H1 (cell line): ENCODE data around the gene DYNLT1. TPM values are rescaled to one million over a fixed set of nuclear protein-coding genes. Genes with fewer than 3 reads are reported as not detected.

Experiments
- CTCF ChIA-PET: fragments of 300-600 bp; sonication (Branson Sonifier 250); formaldehyde crosslinking; loops from one replicate; lab custom pipeline; 2021; ENCODE audit not compliant: partially characterized antibody; lab: Charles Lee
- POLR2A ChIA-PET: fragments of 300-600 bp; sonication (Branson Sonifier 250); formaldehyde crosslinking; loops from one replicate; lab custom pipeline; 2021; ENCODE audit warnings: inconsistent platforms; ENCODE audit not compliant: partially characterized antibody; lab: Charles Lee
- DNase-seq, 2 experiments: peaks; one replicate each; pipeline versions ENCODE4 v3.0.0 to v3.0.0-alpha.2; 2010 to 2022; ENCODE audit warnings: low spot score in 2 of 2, low read depth in 1 of 2, mixed read lengths in 1 of 2
- FAIRE-seq: peaks from 2 replicates; lab custom pipeline; 2011; peaks lifted over from hg19 to GRCh38; lab: Jason Lieb, UNC
- H2AFZ ChIP-seq: 2 replicates; pipeline ENCODE4 v1.8.1; 2012; ENCODE audit warnings: low read length, inconsistent platforms
- H2AK5ac ChIP-seq: 2 replicates; pipeline ENCODE4 v1.6.1; 2013; ENCODE audit warnings: low read depth, low read length
- H2BK120ac ChIP-seq: replicated peaks from 2 replicates; pipeline ENCODE3; 2013; ENCODE audit warnings: low read depth, low read length, inconsistent platforms
- H2BK12ac ChIP-seq: 2 replicates; pipeline ENCODE4 v1.6.1; 2013; ENCODE audit warnings: low read depth, low read length
- H2BK15ac ChIP-seq: 2 replicates; pipeline ENCODE4 v1.6.1; 2013; ENCODE audit warnings: low read length
- H2BK20ac ChIP-seq: 2 replicates; pipeline ENCODE4 v1.6.1; 2013; ENCODE audit warnings: low read length
- H2BK5ac ChIP-seq: 2 replicates; pipeline ENCODE4 v1.6.1; 2013; ENCODE audit warnings: low read depth, low read length
- H3K14ac ChIP-seq: 2 replicates; pipeline ENCODE4 v1.6.1; 2013; ENCODE audit warnings: inconsistent platforms; ENCODE audit not compliant: insufficient read length
- H3K18ac ChIP-seq: 2 replicates; pipeline ENCODE4 v1.6.1; 2013; ENCODE audit warnings: low read length; ENCODE audit errors: extremely low read depth
- H3K23ac ChIP-seq: 2 replicates; pipeline ENCODE4 v1.6.1; 2013; ENCODE audit warnings: inconsistent platforms; ENCODE audit not compliant: insufficient read length
- H3K23me2 ChIP-seq: 2 replicates; pipeline ENCODE4 v1.6.1; 2013; ENCODE audit warnings: low read depth, low read length
- H3K27ac ChIP-seq: 2 replicates; pipeline ENCODE4 v1.6.1; 2011; ENCODE audit warnings: low read depth, low read length, inconsistent platforms
- H3K27me3 ChIP-seq, 4 experiments: replicated peaks in 1 of 4; 1 replicate in 1 of 4; 2 replicates in 3 of 4; pipeline versions ENCODE4 v1.6.1 to v1.8.1; 2011 to 2013; ENCODE audit warnings: low read length in 3 of 4, mild to moderate bottlenecking in 3 of 4, inconsistent platforms in 2 of 4, mixed read lengths in 2 of 4, moderate library complexity in 1 of 4; ENCODE audit not compliant: control insufficient read depth in 3 of 4, insufficient read depth in 3 of 4; ENCODE audit errors: extremely low read depth in 1 of 4
- H3K36me3 ChIP-seq, 4 experiments: 2 replicates each; pipeline versions ENCODE4 v1.6.1 to v1.8.1; 2011 to 2013; ENCODE audit warnings: mild to moderate bottlenecking in 4 of 4, low read length in 3 of 4, moderate library complexity in 2 of 4, control low read depth in 1 of 4, inconsistent platforms in 1 of 4; ENCODE audit not compliant: insufficient read depth in 4 of 4, control insufficient read depth in 2 of 4
- H3K4ac ChIP-seq: replicated peaks from 2 replicates; pipeline ENCODE3; 2013; ENCODE audit warnings: low read length, low read depth, mixed read lengths, inconsistent platforms; ENCODE audit not compliant: insufficient read length
- H3K4me1 ChIP-seq, 4 experiments: replicated peaks in 1 of 4; 1 replicate in 1 of 4; 2 replicates in 3 of 4; pipeline versions ENCODE4 v1.6.1 to v1.8.1; 2011 to 2013; ENCODE audit warnings: low read length in 3 of 4, inconsistent platforms in 2 of 4, mixed read lengths in 1 of 4; ENCODE audit not compliant: insufficient read depth in 4 of 4, control insufficient read depth in 3 of 4
- H3K4me2 ChIP-seq, 2 experiments: 2 replicates each; pipeline versions ENCODE4 v1.6.1 to v1.8.1; 2011 to 2013; ENCODE audit warnings: low read depth in 2 of 2, low read length in 2 of 2, control low read depth in 1 of 2, inconsistent platforms in 1 of 2, mild to moderate bottlenecking in 1 of 2; ENCODE audit not compliant: insufficient read depth in 1 of 2
- H3K4me3 ChIP-seq, 4 experiments: fragments of 200-600, 300-600 bp in 1 of 4; sonication (generic), shearing (Covaris generic), sonication (Bioruptor Twin) in 1 of 4; 2 replicates each; pipeline versions ENCODE4 v1.5.1 to v1.8.1; 2011 to 2016; ENCODE audit warnings: low read length in 4 of 4, low read depth in 3 of 4, control low read depth in 2 of 4, inconsistent platforms in 2 of 4, mild to moderate bottlenecking in 2 of 4, mixed read lengths in 1 of 4, moderate library complexity in 1 of 4; ENCODE audit not compliant: insufficient read depth in 2 of 4; ENCODE audit errors: extremely low read depth in 1 of 4
- H3K56ac ChIP-seq: replicated peaks from 2 replicates; pipeline ENCODE3; 2013; ENCODE audit warnings: low read depth, mild to moderate bottlenecking, mixed read lengths, low read length, inconsistent platforms; ENCODE audit not compliant: insufficient read length
- H3K79me1 ChIP-seq: 2 replicates; pipeline ENCODE4 v1.6.1; 2013; ENCODE audit warnings: low read depth, low read length, control low read depth
- H3K79me2 ChIP-seq, 2 experiments: 2 replicates each; pipeline versions ENCODE4 v1.6.1 to v1.8.1; 2012 to 2013; ENCODE audit warnings: low read length in 2 of 2, mild to moderate bottlenecking in 2 of 2, inconsistent platforms in 1 of 2; ENCODE audit not compliant: insufficient read depth in 2 of 2, control insufficient read depth in 1 of 2
- H3K9ac ChIP-seq, 4 experiments: replicated peaks in 1 of 4; 1 replicate in 1 of 4; 2 replicates in 3 of 4; pipeline versions ENCODE4 v1.6.1 to v1.8.1; 2011 to 2013; ENCODE audit warnings: low read depth in 3 of 4, low read length in 3 of 4, control low read depth in 2 of 4, mild to moderate bottlenecking in 2 of 4, moderate library complexity in 2 of 4, inconsistent platforms in 1 of 4; ENCODE audit errors: extremely low read depth in 1 of 4
- H3K9me3 ChIP-seq, 2 experiments: 2 replicates each; pipeline versions ENCODE4 v1.6.1 to v1.8.1; 2012 to 2013; ENCODE audit warnings: mild to moderate bottlenecking in 2 of 2, moderate library complexity in 2 of 2, control low read depth in 1 of 2, inconsistent platforms in 1 of 2, low read depth in 1 of 2, low read length in 1 of 2, mixed read lengths in 1 of 2; ENCODE audit not compliant: insufficient read depth in 2 of 2
- H4K20me1 ChIP-seq, 2 experiments: replicated peaks in 1 of 2; 2 replicates each; pipeline versions ENCODE3 to v1.8.1; 2011 to 2013; ENCODE audit warnings: inconsistent platforms in 2 of 2, low read length in 2 of 2, mild to moderate bottlenecking in 1 of 2; ENCODE audit not compliant: insufficient read depth in 2 of 2, control insufficient read depth in 1 of 2
- H4K5ac ChIP-seq: 2 replicates; pipeline ENCODE4 v1.6.1; 2013; ENCODE audit warnings: low read length, low read depth, mixed read lengths, inconsistent platforms; ENCODE audit not compliant: insufficient read length
- H4K8ac ChIP-seq: 2 replicates; pipeline ENCODE4 v1.8.0; 2013; ENCODE audit warnings: mild to moderate bottlenecking, moderate library complexity, low read length, inconsistent platforms; ENCODE audit not compliant: insufficient read depth; ENCODE audit errors: extremely low read depth
- H4K91ac ChIP-seq: replicated peaks from 2 replicates; pipeline ENCODE3; 2013; ENCODE audit warnings: low read length, mixed read lengths, inconsistent platforms; ENCODE audit not compliant: insufficient read length
- ASH2L ChIP-seq: fragments of 200-600, 300-600 bp; sonication (generic); IDR thresholded peaks from one replicate; pipeline ENCODE4 v1.7.1; 2017; ENCODE audit warnings: low read length
- GABPA ChIP-seq: IDR thresholded peaks from 2 replicates; pipeline ENCODE4 v1.6.1; 2011; ENCODE audit warnings: mild to moderate bottlenecking, low read length, moderate library complexity, borderline replicate concordance; ENCODE audit not compliant: insufficient read depth
- HDAC6 ChIP-seq: IDR thresholded peaks from one replicate; pipeline ENCODE4 v1.7.1; 2012; ENCODE audit warnings: low read depth, mild to moderate bottlenecking, inconsistent platforms, low read length, moderate library complexity
- JUND ChIP-seq: IDR thresholded peaks from 2 replicates; pipeline ENCODE4 v1.6.1; 2011; ENCODE audit warnings: mild to moderate bottlenecking, improper control_type of control experiment, low read length
- KDM4A ChIP-seq: IDR thresholded peaks from one replicate; pipeline ENCODE4 v1.7.1; 2012; ENCODE audit warnings: low read depth, mild to moderate bottlenecking, moderate library complexity, low read length, inconsistent platforms; ENCODE audit not compliant: severe bottlenecking
- PHF8 ChIP-seq: fragments of 200-600 bp; sonication (generic); conservative IDR thresholded peaks from 2 replicates; pipeline ENCODE4 v1.7.1; 2012; ENCODE audit warnings: low read depth, mild to moderate bottlenecking, inconsistent platforms, low read length, moderate library complexity
- SAP30 ChIP-seq: fragments of 300-600 bp; sonication (generic); IDR thresholded peaks from 2 replicates; pipeline ENCODE4 v1.7.1; 2012; ENCODE audit warnings: low read length, moderate library complexity, mild to moderate bottlenecking, inconsistent platforms; ENCODE audit not compliant: insufficient read depth, insufficient replicate concordance
- SIN3A ChIP-seq, 2 experiments: IDR thresholded peaks in 1 of 2; conservative IDR thresholded peaks in 1 of 2; 2 replicates each; pipeline ENCODE4 v1.6.1; 2011 to 2012; ENCODE audit warnings: low read length in 2 of 2, improper control_type of control experiment in 1 of 2, low read depth in 1 of 2, mild to moderate bottlenecking in 1 of 2
- SUZ12 ChIP-seq: fragments of 200-600 bp; sonication (generic); IDR thresholded peaks from 2 replicates; pipeline ENCODE4 v1.6.1; 2012; ENCODE audit warnings: mild to moderate bottlenecking, inconsistent platforms, low read length, moderate library complexity, mixed read lengths
- YY1 ChIP-seq: IDR thresholded peaks from 2 replicates; pipeline ENCODE4 v1.6.1; 2011; ENCODE audit warnings: low read depth, mild to moderate bottlenecking, low read length
- WGBS, 2 experiments: shearing (Covaris generic) in 1 of 2; methylation state at CpG; one replicate each; pipeline versions ENCODE4 v1.1.6 to v1.1.7; 2013 to 2015; ENCODE audit warnings: low lambda C conversion rate in 2 of 2, mixed read lengths in 2 of 2, inconsistent platforms in 1 of 2, low coverage in 1 of 2, missing lambda C conversion rate in 1 of 2; ENCODE audit not compliant: insufficient replicate concordance in 2 of 2, insufficient coverage in 1 of 2, insufficient read length in 1 of 2; ENCODE audit errors: extremely low coverage in 1 of 2, missing lambda C conversion rate in 1 of 2; 5-methylcytosine and 5-hydroxymethylcytosine counted together
- polyA plus RNA-seq, 7 experiments: library from polyadenylated mRNA; depleted of rRNA in 3 of 7; stranded (reverse) in 5 of 7; unstranded in 2 of 7; fragments of >200 nt in 5 of 7; fragments of 200-250 nt in 2 of 7; gene quantifications; 1 replicate in 5 of 7; 2 replicates in 1 of 7; 4 replicates in 1 of 7; pipeline versions ENCODE4 v1.2.1 to v1.2.3, GENCODE V29; 2011 to 2013; ENCODE audit warnings: missing spikeins in 2 of 7, mixed read lengths in 2 of 7
- total RNA-seq: library from RNA; stranded (reverse); fragmentation: NEBNext Ultra II Directional; extraction: Animal tissue kit (Norgen Biotek cat#: 25700); gene quantifications from 2 replicates; pipeline ENCODE4 v1.2.1, GENCODE V29; 2021
- TF ChIP-seq, protein P1 (sequence below): IDR thresholded peaks from 2 replicates; pipeline ENCODE4 v1.6.1; 2012; ENCODE audit warnings: inconsistent platforms
- TF ChIP-seq, protein P2 (sequence below): IDR thresholded peaks from 2 replicates; pipeline ENCODE4 v1.6.1; 2011; ENCODE audit warnings: low read depth, mild to moderate bottlenecking, low read length; ENCODE audit not compliant: insufficient read depth

DYNLT1 gene
- total and polyA plus RNA-seq, 2 of the 8 experiments (the other 6 are each of a cell fraction or from before 2014, with no cell fraction given) = 119 to 245 TPM

DNA sequence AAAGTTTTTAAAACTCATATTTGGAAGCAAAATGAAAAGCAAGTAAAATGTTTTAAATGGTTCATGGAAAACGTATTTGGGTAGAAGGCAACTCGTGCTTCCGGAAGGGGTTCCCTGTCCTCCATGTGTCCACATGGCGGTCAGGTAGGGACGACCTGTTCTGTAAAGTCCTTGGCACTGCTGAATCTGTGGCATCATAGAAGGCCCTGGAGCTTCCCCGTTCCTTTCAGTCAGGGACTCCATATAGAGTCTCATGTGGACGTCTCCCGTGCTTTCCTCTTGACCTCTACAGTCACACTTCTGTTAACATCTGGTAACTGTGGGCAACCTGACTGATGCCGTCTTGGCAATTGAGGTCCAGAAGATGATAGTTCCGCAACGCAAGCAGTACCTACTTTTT lies 11.4 kb downstream of the DYNLT1 start:
- CTCF ChIA-PET = interaction anchor here (0.7 to 1.3 kb wide), 4 partner anchors 28 to 419 kb away, joined by 3 to 6 read pairs (median 3); no protein-coding TSS in a partner anchor
- Histone ChIP-seq H3K27ac (peak overlapping the region; percentile 35; the same call in 1 of the 2 replicates), H3K4me1 (peaks cover 0 to 4% (median 0%) of the 10 kb centered on the region in 4 experiments; a peak in 2 of 7 replicates), H3K14ac (no peak overlapping the region), H3K79me1 (no peaks in the 10 kb centered on the region; the same call in 1 of the 2 replicates), H3K4me2 (no peak overlapping the region), H3K23me2 (no peaks in the 10 kb centered on the region), H4K91ac (no peak overlapping the region), H4K8ac (no peak overlapping the region), H3K4me3 (no peak overlapping the region), H3K18ac (no peak overlapping the region), H2AFZ (no peak overlapping the region), H2BK15ac (no peak overlapping the region), H4K5ac (no peak overlapping the region), H3K27me3 (no peaks in the 10 kb centered on the region), H3K36me3 (peaks cover 2 to 49% (median 19%) of the 10 kb centered on the region in 4 experiments; a peak in 7 of 8 replicates), H3K4ac (no peak overlapping the region), H2BK5ac (no peak overlapping the region), H3K23ac (no peak overlapping the region), H2BK12ac (no peak overlapping the region), H3K9ac (no peak overlapping the region), H3K9me3 (no peaks in the 10 kb centered on the region), H2BK20ac (no peak overlapping the region), H3K79me2 (no peaks in the 10 kb centered on the region), H4K20me1 (peaks cover 0 to 5% of the 10 kb centered on the region in 2 experiments), H3K56ac (no peak overlapping the region), H2BK120ac (no peak overlapping the region), H2AK5ac (no peak overlapping the region)
- FAIRE-seq (no peak), DNase-seq (no peak)
- POLR2A ChIA-PET = interaction anchor here (1.0 to 1.3 kb wide), 3 partner anchors 10 to 22 kb away, joined by 3 read pairs; partner anchors contain the start of gene DYNLT1
- 90% methylated on average over 11 of the region's 11 CpGs; no CpG with 5 or more reads in 1 of the 2 experiments for WGBS, 2 experiments
- TF ChIP-seq SIN3A (conservative IDR thresholded peaks at IDR 0.05 in 1 of 2, IDR thresholded peaks at IDR 0.05 in 1 of 2; ENCODE audit: low read depth in 1 of 2, low read length in 2 of 2) (no peak), PHF8 (no peak), GABPA (no peak), YY1 (no peak), KDM4A (no peak), ASH2L (no peak), HDAC6 (no peak), SAP30 (no peak), JUND (no peak), SUZ12 (no peak)
- TF ChIP-seq, protein P1, sequence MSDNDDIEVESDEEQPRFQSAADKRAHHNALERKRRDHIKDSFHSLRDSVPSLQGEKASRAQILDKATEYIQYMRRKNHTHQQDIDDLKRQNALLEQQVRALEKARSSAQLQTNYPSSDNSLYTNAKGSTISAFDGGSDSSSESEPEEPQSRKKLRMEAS = no peak
- TF ChIP-seq, protein P2, sequence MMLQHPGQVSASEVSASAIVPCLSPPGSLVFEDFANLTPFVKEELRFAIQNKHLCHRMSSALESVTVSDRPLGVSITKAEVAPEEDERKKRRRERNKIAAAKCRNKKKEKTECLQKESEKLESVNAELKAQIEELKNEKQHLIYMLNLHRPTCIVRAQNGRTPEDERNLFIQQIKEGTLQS = no peak
